Stimulated activated CD8-positive, alpha-beta memory T cell treated with anti-CD3 and anti-CD28 coated beads, Interleukin-2, amount 100 ng/mL, for 1 hour (primary cell): Measurements from ENCODE around the gene EPHA3.

Experiments used
- DNase-seq, 2 donors: peaks; one replicate each; pipeline ENCODE4 v3.0.0-alpha.2; 2020; ENCODE audit warnings: low read depth in 2 of 2

The EPHA3 gene

DNA sequence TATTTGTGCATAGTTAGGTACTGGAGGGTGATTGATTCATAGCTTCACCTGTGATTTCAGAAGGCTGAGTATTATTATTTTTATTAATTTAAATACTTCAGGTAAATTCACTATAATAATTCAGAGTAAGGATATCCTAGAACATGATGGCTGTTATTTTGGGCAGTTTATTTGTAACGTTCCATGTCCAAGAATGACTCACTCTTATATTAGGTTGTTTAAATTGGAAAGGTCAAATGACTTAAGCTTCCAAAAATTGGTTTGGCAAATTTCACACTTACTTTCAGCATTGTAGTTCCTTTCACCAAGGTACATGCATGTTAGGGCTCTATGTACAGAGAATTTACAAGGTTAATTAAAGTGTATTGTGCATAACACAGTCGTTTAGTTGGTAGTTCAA is 120.2 kb downstream of the EPHA3 start:
- no peak for DNase-seq

DNA sequence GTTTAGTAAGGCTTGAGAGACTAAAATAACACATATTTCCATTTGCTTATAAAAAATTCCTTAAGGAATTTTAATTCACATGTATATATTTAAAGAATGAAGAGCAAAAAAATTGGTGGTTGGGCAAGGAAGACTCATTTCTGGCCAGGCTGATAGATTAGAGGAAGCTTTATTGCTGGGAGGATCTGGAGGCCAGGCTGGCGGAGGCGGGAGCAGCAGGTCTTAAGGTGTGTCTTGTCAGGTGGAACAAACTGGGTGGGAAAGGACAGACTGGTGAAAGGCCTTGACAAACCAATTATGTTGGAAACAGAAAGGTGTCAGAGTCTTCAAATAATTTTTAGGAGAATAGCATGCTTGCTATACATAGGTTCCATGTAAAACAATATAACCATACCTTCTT is 124.7 kb downstream of the EPHA3 start:
- no peak for DNase-seq

- no peak for DNase-seq
These were observed 127.2 kb downstream of the EPHA3 start for GRCh38 chr3:89234620-89235019.

GRCh38 chr3:89238846-89239245 is 131.4 kb downstream of the EPHA3 start:
- no peak for DNase-seq

DNA sequence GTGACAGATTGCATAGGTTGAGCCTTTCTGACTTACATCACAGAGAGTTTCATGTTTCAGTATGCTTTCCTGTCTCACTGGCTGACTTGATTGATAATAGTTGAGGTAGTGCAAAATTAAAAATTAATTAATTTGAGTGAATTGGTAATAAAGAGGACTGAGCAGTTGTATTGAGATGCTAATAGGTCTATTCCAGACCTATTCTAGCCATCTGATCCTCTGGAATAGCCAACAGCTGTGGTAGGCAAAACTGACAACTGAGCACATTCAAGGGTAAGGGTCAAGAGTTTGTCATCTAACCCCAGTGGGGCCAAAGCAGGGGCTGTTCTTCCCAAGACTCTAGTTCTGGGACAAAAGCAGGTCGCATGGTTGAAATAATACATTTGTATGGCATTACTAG is 132.4 kb downstream of the EPHA3 start:
- no peak for DNase-seq

- DNase-seq: no peak
These were observed 138.2 kb downstream of the EPHA3 start for GRCh38 chr3:89245612-89246011.

GRCh38 chr3:89246326-89246725 is 138.9 kb downstream of the EPHA3 start:
- no peak for DNase-seq

- no peak for DNase-seq
These were observed 143.3 kb downstream of the EPHA3 start for GRCh38 chr3:89250742-89251141.

DNA sequence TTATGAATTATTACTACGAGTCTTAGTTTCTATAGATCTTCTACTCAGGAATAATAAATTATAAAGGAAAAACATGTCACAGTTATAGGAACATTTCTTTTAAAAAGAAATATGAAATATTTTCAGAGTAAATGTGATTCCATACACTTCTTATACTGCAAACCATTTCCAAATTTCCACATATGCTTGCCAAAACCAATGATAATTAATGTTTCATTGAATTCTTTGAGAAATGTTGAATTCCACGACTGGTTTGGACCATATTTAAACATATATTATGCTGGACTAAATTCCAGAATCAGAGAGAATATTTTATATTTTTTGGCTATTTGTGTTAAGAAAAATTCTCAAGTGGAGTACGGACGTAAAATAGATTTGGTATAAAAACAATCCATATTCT is 144.6 kb downstream of the EPHA3 start:
- DNase-seq: no peak

- DNase-seq: no peak
These were observed 145.4 kb downstream of the EPHA3 start for GRCh38 chr3:89252860-89253259.

GRCh38 chr3:89256395-89256794 is 149.0 kb downstream of the EPHA3 start:
- DNase-seq: no peak

- DNase-seq: no peak
These were observed 149.5 kb downstream of the EPHA3 start for GRCh38 chr3:89256882-89257281.

- no peak for DNase-seq
These were observed 153.3 kb downstream of the EPHA3 start for GRCh38 chr3:89260721-89261120.

- DNase-seq: no peak
These were observed 154.3 kb downstream of the EPHA3 start for GRCh38 chr3:89261673-89262072.

GRCh38 chr3:89262309-89262929 is 155.0 kb downstream of the EPHA3 start:
- no peak for DNase-seq

GRCh38 chr3:89264037-89264560 is 156.7 kb downstream of the EPHA3 start:
- no peak for DNase-seq

GRCh38 chr3:89266074-89266473 is 158.7 kb downstream of the EPHA3 start:
- DNase-seq: no peak

GRCh38 chr3:89268059-89268458 is 160.6 kb downstream of the EPHA3 start:
- no peak for DNase-seq

DNA sequence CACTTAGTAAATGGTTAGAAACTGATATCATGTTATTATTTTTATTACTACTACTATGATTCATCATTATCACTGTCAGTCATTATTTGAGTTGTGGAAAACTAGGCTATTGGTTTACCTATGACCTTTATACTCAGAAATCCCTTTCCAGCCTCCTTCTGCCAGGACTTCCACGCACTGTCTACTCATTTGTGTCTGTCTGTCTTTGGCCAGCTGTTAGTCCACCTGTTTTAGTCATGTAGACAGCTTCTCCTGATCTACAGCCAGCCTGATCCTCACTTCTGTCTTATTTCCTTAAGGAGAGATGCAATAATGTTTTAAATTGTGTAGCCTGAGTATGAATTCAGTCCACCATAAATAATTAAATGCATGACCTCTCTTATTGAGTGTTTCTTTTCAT is 162.8 kb downstream of the EPHA3 start:
- no peak for DNase-seq

DNA sequence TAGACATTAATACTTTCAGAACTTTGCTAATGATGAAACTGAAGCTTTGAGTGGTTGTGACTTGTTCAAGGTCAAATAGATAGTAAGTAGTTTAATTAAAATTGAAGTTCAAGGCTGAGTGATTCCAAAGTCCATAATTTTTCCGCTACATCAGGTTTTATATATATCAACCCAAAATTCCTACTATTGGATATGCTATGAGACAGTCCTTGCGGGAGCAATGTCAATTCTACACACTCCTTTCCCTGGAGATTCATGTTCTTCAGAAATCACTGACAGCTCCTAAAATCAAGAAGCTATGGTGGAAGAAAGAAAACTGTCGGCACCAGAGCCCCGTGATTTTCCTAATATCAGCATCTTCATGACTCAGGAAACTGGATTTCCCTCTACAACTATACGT is 167.6 kb downstream of the EPHA3 start:
- DNase-seq: no peak

DNA sequence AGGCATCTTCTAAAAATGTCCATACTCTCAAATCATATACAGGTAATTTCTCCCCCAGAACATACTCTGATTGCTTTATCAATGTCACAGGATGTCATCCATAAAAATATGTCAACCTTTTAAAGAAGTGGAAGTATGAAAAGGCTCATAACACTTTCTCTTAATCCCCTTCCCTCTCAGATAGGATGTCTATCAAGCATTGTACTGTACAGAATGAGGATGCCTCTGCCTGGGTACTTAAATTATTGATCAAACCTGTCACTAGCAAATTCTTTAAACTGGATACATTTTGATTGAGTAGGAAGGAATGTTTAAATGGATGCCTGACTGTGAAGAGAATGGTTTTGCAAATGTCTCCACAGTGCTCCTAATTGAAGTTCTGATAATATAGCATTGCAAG is 168.7 kb downstream of the EPHA3 start:
- no peak for DNase-seq

DNA sequence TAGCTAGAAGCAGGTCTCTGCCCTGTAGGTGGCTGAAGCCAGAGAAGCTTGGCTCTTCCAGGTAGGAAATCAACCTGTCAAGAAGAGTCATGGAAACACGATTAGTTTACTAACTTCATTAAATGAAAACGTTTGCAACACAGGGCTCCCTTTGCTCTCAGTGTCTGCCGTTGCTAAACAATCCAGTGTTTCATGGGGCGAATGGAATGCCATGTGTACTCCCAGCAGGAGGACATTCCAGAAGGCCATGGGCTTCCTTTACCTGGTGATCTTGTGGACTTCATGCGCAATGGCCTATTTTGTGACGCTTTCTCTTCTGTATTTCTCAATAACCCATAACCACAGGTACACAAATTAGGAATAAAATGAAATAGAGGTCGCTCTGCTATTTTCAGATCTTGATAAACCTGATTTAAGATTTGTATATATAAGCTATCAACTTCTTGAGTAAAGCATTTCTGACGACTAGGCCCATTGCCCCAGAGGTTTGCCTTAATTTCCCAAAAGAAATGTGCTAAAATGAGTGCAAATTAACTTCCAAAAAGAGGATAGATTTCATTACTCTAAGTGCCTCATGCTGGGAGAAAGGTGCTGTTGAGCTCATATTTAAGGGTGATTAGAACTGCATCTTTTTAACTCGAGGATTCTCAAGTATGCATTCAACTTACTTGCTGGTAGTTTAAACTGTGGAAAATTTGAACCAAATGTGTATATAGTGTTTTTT is 171.0 kb downstream of the EPHA3 start:
- DNase-seq: no peak

DNA sequence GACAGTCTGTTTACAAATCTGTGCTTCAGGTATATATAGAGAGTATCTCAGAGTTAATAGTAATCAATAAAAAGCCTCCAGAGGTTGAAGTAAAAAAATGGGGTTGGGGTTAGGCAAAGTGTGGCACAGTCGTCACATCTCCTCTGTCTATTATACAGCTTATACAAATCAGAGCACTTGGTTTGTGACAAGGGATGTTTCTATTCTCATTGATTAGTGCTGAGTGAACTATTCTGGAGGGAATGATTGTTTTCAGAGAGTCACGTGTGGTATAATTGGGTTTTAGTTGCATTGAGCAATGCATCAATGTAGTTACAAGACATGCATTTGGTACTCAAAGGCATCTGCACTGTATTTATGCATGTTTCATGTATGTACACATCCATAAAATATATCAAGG is 172.9 kb downstream of the EPHA3 start:
- DNase-seq: no peak
